Keratinocyte (primary cell): ENCODE measurements around the gene NCKAP5.

ENCODE experiments used
- CTCF ChIP-seq, 3 experiments: IDR thresholded peaks in 1 of 3; conservative IDR thresholded peaks in 1 of 3; optimal IDR thresholded peaks in 1 of 3; 2 replicates in 2 of 3; 3 replicates in 1 of 3; pipeline versions ENCODE3 to v1.5.1; 2011; ENCODE audit warnings: low read length in 3 of 3, mild to moderate bottlenecking in 3 of 3, moderate library complexity in 2 of 3, control low read depth in 1 of 3, inconsistent platforms in 1 of 3; ENCODE audit not compliant: insufficient read depth in 2 of 3; ENCODE audit errors: extremely low read depth in 1 of 3
- EZH2 ChIP-seq: IDR thresholded peaks from one replicate; pipeline ENCODE4 v1.6.1; 2012; ENCODE audit warnings: inconsistent platforms, mild to moderate bottlenecking, low read length, moderate library complexity

DNA sequence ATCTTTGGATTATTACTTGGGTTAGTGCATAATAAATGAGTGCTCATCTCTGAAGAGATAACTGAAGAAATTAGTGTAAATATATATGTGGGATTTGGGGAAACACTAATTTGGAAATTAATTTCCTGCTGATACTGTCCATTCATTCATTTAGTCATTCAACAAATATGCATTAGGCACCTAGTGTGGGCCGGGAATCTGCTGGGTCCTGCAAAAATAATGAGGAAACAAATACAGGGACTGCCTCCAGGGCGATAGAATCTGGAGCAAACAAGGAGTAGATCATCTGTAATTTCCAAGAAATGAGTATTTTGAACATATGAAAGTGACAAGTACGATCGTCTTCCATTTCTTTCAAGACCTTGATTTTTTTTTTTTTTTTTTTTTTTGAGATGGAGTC lies 694.5 kb downstream of the NCKAP5 start:
- TF ChIP-seq CTCF (optimal IDR thresholded peaks at IDR 0.05 in 1 of 3, IDR thresholded peaks at IDR 0.05 in 1 of 3, conservative IDR thresholded peaks at IDR 0.05 in 1 of 3; ENCODE audit: extremely low read depth in 1 of 3, insufficient read depth in 2 of 3, low read length in 3 of 3) (no peak), EZH2 (no peak)
